Mesothelial cell of epicardium (in vitro differentiated cells): ENCODE data around the gene TBX1. TPM values are rescaled to one million over a fixed set of nuclear protein-coding genes. Genes with fewer than 3 reads are reported as not detected.
"Not testable (repeated sequence)": the region's sequence is repeated elsewhere in the genome, so short reads cannot be mapped to it uniquely, and the experiment has no call there.

Experiments used
- DNase-seq, 2 experiments: peaks; one replicate each; pipeline ENCODE4 v3.0.0; 2021; ENCODE audit warnings: low spot score in 2 of 2; ENCODE audit not compliant: unreplicated experiment in 2 of 2
- H3K27ac Mint-ChIP-seq: 2 replicates; pipeline ENCODE4 v1.8.0; 2021; ENCODE audit warnings: mixed read lengths
- H3K27me3 Mint-ChIP-seq: 2 replicates; pipeline ENCODE4 v1.8.0; 2021; ENCODE audit warnings: low read depth, mixed read lengths
- H3K36me3 Mint-ChIP-seq: 2 replicates; pipeline ENCODE4 v1.8.0; 2021; ENCODE audit warnings: mixed read lengths
- H3K4me1 Mint-ChIP-seq: 2 replicates; pipeline ENCODE4 v1.8.0; 2021; ENCODE audit warnings: mixed read lengths
- H3K4me3 Mint-ChIP-seq: 2 replicates; pipeline ENCODE4 v1.8.0; 2021; ENCODE audit warnings: mild to moderate bottlenecking, moderate library complexity, mixed read lengths
- H3K9me3 Mint-ChIP-seq: 2 replicates; pipeline ENCODE4 v1.8.0; 2021; ENCODE audit warnings: mixed read lengths
- total RNA-seq: library from RNA; stranded (reverse); gene quantifications from 3 replicates; pipeline ENCODE4 v1.2.1, GENCODE V29; 2021
- TF ChIP-seq, protein P1 (sequence below): fragments of 200-600 bp; sonication (generic); IDR thresholded peaks from one replicate; pipeline ENCODE4 v1.5.0; 2021; ENCODE audit warnings: antibody characterized with exemption; ENCODE audit not compliant: unreplicated experiment

TBX1 gene
- total RNA-seq, 1 donor from 2014 or later = 0.45 TPM

DNA sequence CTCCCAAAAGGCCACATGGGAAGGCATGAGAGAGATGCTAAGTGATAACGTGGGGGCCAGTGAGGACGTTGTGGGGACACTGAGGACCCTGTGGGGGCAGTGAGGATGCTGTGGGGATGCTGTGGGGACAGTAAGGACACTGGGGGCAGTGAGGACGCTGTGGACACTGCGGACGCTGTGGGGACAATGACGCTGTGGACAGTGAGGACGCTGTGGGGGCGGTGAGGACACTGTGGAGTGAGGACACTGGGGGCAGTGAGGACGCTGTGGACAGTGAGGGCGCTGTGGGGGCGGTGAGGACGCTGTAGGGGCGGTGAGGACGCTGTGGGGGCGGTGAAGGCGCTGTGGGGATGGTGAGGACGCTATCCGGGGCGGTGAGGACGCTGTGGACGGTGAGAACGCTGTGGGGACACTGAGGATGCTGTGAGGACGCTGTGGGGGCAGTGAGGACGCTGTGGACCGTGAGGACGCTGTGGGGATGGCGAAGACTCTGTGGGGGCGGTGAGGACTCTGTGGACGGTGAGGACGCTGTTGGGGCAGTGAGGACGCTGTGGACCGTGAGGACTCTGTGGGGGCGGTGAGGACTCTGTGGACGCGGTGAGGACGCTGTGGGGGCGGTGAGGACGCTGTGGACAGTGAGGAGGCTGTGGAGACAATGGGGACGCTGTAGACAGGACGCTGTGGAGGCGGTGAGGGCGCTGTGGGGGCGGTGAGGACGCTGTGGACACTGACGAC, 35.5 kb upstream of the TBX1 start:
- peak overlapping the region; percentile 37 for H3K4me3 Mint-ChIP-seq
- H3K27ac Mint-ChIP-seq = no peak overlapping the region
- H3K4me1 Mint-ChIP-seq = peaks cover 13% of the 10 kb centered on the region
- DNase-seq = no peak
- peaks cover 89% of the 10 kb centered on the region for H3K27me3 Mint-ChIP-seq
- no peaks in the 10 kb centered on the region for H3K9me3 Mint-ChIP-seq
- peaks cover 12% of the 10 kb centered on the region for H3K36me3 Mint-ChIP-seq
- TF ChIP-seq, protein P1, sequence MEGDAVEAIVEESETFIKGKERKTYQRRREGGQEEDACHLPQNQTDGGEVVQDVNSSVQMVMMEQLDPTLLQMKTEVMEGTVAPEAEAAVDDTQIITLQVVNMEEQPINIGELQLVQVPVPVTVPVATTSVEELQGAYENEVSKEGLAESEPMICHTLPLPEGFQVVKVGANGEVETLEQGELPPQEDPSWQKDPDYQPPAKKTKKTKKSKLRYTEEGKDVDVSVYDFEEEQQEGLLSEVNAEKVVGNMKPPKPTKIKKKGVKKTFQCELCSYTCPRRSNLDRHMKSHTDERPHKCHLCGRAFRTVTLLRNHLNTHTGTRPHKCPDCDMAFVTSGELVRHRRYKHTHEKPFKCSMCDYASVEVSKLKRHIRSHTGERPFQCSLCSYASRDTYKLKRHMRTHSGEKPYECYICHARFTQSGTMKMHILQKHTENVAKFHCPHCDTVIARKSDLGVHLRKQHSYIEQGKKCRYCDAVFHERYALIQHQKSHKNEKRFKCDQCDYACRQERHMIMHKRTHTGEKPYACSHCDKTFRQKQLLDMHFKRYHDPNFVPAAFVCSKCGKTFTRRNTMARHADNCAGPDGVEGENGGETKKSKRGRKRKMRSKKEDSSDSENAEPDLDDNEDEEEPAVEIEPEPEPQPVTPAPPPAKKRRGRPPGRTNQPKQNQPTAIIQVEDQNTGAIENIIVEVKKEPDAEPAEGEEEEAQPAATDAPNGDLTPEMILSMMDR = no peak

DNA sequence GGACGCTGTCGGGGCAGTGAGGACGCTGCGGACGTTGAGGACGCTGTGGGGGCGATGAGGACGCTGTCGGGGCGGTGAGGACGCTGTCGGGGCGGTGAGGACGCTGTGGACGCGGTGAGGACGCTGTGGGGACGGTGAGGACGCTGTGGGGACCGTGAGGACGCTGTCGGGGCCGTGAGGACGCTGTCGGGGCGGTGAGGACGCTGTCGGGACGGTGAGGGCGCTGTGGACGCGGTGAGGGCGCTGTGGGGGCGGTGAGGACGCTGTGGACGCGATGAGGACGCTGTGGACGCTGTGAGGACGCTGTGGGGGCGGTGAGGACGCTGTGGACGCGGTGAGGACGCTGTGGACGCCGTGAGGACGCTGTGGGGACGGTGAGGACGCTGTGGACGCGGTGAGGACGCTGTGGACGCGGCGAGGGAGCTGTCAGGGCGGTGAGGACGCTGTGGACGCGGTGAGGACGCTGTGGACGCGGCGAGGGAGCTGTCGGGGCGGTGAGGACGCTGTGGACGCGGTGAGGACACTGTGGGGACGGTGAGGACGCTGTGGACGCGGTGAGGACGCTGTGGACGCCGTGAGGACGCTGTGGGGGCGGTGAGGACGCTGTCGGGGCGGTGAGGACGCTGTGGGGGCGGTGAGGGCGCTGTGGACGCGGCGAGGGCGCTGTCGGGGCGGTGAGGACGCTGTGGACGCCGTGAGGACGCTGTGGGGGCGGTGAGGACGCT, 34.4 kb upstream of the TBX1 start:
- DNase-seq, H3K36me3 Mint-ChIP-seq, H3K4me3 Mint-ChIP-seq, H3K27ac Mint-ChIP-seq, H3K9me3 Mint-ChIP-seq: not testable (repeated sequence)
- H3K27me3 Mint-ChIP-seq = peaks cover 83% of the 10 kb centered on the region
- peaks cover 15% of the 10 kb centered on the region for H3K4me1 Mint-ChIP-seq

DNA sequence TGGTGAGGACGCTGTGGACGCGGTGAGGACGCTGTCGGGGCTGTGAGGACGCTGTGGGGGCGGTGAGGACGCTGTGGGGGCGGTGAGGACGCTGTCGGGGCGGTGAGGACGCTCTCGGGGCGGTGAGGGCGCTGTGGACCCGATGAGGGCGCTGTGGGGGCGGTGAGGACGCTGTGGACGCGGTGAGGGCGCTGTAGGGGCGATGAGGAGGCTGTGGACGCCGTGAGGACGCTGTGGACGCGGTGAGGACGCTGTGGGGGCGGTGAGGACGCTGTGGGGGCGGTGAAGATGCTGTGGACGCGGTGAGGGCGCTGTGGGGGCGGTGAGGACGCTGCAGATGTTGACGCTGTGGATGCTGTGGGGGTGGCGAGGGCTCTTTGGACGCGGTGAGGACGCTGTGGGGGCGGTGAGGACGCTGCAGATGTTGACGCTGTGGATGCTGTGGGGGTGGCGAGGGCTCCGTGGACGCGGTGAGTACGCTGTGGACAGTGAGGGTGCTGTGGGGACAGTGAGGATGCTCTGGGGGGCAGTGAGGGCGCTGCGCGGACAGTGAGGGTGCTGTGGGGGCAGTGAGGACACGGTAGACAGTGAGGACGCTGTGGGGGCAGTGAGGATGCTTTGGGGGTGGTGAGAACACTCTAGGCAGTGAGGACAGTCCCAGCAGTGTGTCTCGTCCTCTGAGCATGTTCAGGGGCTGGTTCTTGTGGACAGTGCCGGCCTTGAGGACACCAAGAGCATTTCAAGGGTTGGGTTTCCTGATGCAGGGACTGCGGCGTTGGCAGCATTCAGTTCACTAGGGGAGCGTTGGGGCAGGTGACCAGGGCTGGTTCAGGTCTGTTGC, 33.0 kb upstream of the TBX1 start:
- no peak for DNase-seq
- Mint-ChIP-seq H3K4me3 (no peak overlapping the region), H3K4me1 (peaks cover 13% of the 10 kb centered on the region), H3K27ac (no peak overlapping the region), H3K9me3 (no peaks in the 10 kb centered on the region), H3K27me3 (peaks cover 71% of the 10 kb centered on the region), H3K36me3 (peaks cover 2% of the 10 kb centered on the region)
- TF ChIP-seq, protein P1 = no peak

DNA sequence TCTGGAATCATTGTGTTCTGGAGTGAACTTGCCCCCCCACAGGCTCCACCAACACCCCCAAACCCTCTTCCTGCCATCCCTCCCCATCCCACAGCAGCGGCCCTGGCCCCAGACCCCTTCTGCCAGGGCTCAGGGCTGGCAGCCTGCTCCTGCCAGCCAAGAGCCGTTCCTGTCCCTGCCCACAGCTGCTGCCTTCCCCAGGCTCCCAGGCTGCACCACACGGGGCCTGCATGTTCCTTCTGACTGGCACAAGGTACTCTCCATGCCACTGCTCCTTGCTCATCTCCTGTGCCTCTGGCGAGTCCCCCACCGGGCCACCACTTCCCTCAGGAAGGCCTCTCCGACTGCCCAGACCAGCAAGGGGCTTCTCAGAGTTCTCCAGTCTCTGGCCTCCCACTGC, 32.3 kb upstream of the TBX1 start:
- no peaks in the 10 kb centered on the region for H3K36me3 Mint-ChIP-seq
- peaks cover 68% of the 10 kb centered on the region for H3K27me3 Mint-ChIP-seq

DNA sequence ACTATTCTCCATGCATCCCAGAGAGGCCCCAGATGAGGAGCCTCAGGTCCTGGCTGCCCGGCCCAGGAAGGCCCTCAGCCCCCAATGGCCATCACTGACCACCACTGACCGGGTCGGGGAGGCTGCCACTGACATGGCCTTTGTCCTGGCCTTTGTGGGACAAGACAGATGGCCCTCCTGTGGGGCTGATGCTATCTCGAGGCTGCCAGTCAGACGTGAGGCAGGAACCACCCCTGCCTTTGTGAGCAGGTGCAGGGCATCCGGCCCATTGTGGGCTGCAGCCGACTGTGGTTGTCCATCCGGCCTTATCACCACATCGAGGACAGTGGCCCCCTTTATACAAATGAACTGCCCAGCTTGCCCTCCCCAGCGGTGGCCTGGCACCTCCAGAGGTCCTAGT, 31.7 kb upstream of the TBX1 start:
- H3K9me3 Mint-ChIP-seq = no peaks in the 10 kb centered on the region
- H3K4me3 Mint-ChIP-seq = no peak overlapping the region
- no peak for DNase-seq
- H3K27ac Mint-ChIP-seq = no peak overlapping the region
- H3K4me1 Mint-ChIP-seq = peaks cover 5% of the 10 kb centered on the region
- peaks cover 68% of the 10 kb centered on the region for H3K27me3 Mint-ChIP-seq
- H3K36me3 Mint-ChIP-seq = no peaks in the 10 kb centered on the region
- TF ChIP-seq, protein P1 = no peak

More for the DNA sequence above, 32.3 kb upstream of the TBX1 start:
- TF ChIP-seq, protein P1 = no peak
- H3K9me3 Mint-ChIP-seq = no peaks in the 10 kb centered on the region
- H3K4me1 Mint-ChIP-seq = peaks cover 7% of the 10 kb centered on the region
- no peak for DNase-seq
- H3K27ac Mint-ChIP-seq = no peak overlapping the region
- H3K4me3 Mint-ChIP-seq = no peak overlapping the region

DNA sequence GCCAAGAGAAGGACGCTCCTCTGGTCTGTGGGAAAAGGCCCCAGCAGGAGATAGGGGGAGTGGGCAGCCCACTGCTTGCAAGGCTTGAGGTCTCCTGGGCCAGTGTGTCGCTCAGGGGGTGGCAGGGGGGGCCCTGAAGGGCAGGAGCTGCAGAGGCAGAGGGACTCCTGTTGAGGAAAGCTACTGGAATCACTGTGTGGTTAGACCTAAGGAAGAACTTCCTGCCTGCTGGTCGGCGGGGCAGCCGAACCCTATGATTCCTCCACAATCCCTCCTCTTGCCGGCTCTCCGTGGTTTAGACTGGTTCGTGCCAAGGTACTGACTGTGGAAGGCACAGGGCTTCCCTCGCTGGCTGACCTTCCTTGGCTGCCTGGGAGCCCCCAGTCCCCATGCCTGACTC, 31.1 kb upstream of the TBX1 start:
- TF ChIP-seq, protein P1 = no peak
- no peak overlapping the region for H3K27ac Mint-ChIP-seq
- no peak for DNase-seq

More for the DNA sequence above, 31.1 kb upstream of the TBX1 start:
- Mint-ChIP-seq H3K27me3 (peaks cover 70% of the 10 kb centered on the region), H3K4me1 (peaks cover 4% of the 10 kb centered on the region), H3K9me3 (no peaks in the 10 kb centered on the region), H3K4me3 (no peak overlapping the region), H3K36me3 (no peaks in the 10 kb centered on the region)
